Lower leg skin (tissue), 4 donors: ENCODE measurements around the gene PLCG2. TPM values are rescaled to one million over a fixed set of nuclear protein-coding genes. Genes with fewer than 3 reads are reported as not detected.

ENCODE experiments used
- DNase-seq, 2 donors: peaks; one replicate each; pipeline ENCODE4 v3.0.0-alpha.2; 2019; ENCODE audit warnings: low spot score in 2 of 2
- H3K4me3 ChIP-seq: fragments of 200-600 bp; sonication (generic); 2 replicates; pipeline ENCODE4 v1.5.1; 2017; ENCODE audit warnings: mild to moderate bottlenecking, low read depth; ENCODE audit not compliant: poor library complexity, severe bottlenecking
- CTCF ChIP-seq, 3 donors: fragments of 450-650 bp; IDR thresholded peaks; one replicate each; pipeline ENCODE4 v1.5.1; 2016; ENCODE audit warnings: antibody characterized with exemption in 3 of 3, mild to moderate bottlenecking in 3 of 3, moderate library complexity in 2 of 3
- POLR2A ChIP-seq, 2 donors: fragments of 450-650 bp; IDR thresholded peaks; one replicate each; pipeline ENCODE4 v1.6.1; 2016 to 2017; ENCODE audit warnings: antibody characterized with exemption in 2 of 2, mild to moderate bottlenecking in 1 of 2, moderate library complexity in 1 of 2
- WGBS, 2 donors: methylation state at CpG; one replicate each; pipeline ENCODE4 v1.1.5; 2018; 5-methylcytosine and 5-hydroxymethylcytosine counted together
- intact Hi-C: fragments of 100-400 bp; cut with DNase I; formaldehyde crosslinking; loops from one replicate; pipeline ENCODE4 v1.15.0; 2023; ENCODE audit warnings: low total_unique reads
- total RNA-seq, 4 donors: library from RNA; depleted of rRNA; stranded (reverse); fragments of >200 nt; gene quantifications; one replicate each; pipeline ENCODE4 v1.1.0, GENCODE V29; 2016

PLCG2 gene
- total RNA-seq, 4 donors from 2014 or later: 7.0 to 14.1 (median 10.2) TPM

GRCh38 chr16:81987121-81987520, 208.0 kb downstream of the PLCG2 start:
- intact Hi-C loops: no loop called here
- 85 to 86% methylated on average over 8 of the region's 8 CpGs for WGBS, 2 donors
- DNase-seq: no peak
- TF ChIP-seq POLR2A (IDR thresholded peaks at IDR 0.05) (no peak), CTCF (IDR thresholded peaks at IDR 0.05) (no peak)
- no peak overlapping the region for H3K4me3 ChIP-seq

DNA sequence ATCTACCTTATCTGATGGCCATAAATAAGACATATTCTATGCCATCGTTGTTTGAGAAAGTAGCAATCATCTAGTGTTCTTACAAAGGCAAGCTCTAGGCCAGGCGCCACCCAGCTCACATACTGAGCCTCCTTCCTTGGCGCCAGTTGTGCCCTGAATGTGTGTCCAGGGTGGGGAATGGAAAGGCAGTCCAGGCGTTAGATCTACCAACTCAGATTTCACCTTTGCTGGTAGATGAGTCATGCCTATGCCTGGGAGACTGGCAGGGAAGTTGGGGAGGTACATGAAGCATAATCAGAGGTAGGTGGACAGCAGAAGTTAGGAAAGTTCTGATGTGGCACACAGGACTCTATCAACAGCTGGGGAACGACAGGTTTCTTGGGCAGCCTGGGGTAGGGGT, 208.6 kb downstream of the PLCG2 start:
- WGBS, 2 donors: 69 to 86% methylated on average over 5 of the region's 5 CpGs
- no peak for DNase-seq
- intact Hi-C loops: no loop called here
- no peak for TF ChIP-seq CTCF (IDR thresholded peaks at IDR 0.05)
- TF ChIP-seq POLR2A (IDR thresholded peaks at IDR 0.05): no peak
- no peak overlapping the region for H3K4me3 ChIP-seq

DNA sequence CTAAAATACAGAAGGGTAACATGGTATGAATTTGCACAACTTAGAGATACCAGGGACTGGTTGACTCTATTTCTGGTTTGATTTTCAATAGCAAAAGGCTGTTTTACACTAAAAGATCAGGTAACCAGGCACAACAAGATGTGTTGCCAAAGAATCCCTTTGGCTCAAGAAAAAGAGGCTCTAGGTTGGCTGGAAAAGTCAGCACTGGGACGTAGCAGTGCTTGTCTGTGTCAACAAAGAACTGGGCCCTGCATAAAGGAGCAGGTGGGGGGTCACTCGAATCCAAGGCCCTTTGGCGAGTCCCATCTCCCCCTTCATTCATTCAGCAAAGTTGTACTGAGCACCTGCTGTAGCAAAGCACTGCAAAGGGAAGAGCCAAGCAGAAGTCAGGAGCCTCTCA, 213.8 kb downstream of the PLCG2 start:
- TF ChIP-seq CTCF (IDR thresholded peaks at IDR 0.05): no peak
- no peak for TF ChIP-seq POLR2A (IDR thresholded peaks at IDR 0.05)
- WGBS, 2 donors: 39 to 74% methylated on average over 3 of the region's 3 CpGs
- intact Hi-C loops: no loop called here

DNA sequence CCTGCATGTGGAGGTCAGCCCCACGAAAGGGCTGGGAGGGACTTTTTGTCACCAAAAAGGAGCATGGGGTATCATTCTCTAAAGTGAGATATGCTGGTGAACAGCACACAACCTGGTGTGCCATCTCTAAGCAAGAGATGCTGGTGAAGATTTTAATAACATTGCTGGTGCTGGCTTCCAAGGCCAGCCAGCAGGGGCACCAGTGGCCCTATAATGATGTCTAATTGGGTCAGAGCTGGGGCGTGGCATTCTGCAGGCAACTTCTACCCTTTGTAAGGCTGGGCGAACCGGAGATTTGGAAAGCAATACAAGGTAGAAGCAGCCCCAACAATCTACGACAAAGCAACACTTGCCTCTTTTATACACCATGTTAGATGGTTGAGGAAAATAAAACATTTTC, 215.4 kb downstream of the PLCG2 start:
- 66 to 85% methylated on average over 5 of the region's 5 CpGs for WGBS, 2 donors

More for the DNA sequence above, 213.8 kb downstream of the PLCG2 start:
- DNase-seq: no peak
- H3K4me3 ChIP-seq: no peak overlapping the region

DNA sequence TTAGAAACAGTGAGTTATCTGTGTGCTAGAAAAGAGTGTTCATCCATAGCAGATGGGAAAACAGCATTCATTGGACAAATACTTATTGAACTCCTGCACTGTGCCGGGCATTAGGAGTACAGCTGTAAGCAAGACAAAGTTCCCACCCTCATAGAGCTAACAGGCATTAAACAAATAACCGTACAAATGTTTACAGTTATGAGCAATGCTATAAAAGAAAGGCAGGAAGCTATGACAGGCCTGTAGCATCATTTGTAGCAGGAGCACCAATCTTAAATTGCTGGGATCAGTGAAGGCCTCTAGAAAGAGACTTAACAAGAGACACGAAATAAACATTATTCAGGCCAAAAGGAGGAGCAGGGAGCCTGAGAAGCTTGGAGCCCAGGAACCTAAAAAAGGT, 216.6 kb downstream of the PLCG2 start:
- intact Hi-C loops: no loop called here
- H3K4me3 ChIP-seq: no peak overlapping the region
- no peak for DNase-seq
- 76 to 79% methylated on average over 3 of the region's 3 CpGs for WGBS, 2 donors
- TF ChIP-seq CTCF (IDR thresholded peaks at IDR 0.05) (no peak), POLR2A (IDR thresholded peaks at IDR 0.05) (no peak)

More for the DNA sequence above, 215.4 kb downstream of the PLCG2 start:
- intact Hi-C loops: no loop called here
- DNase-seq: no peak
- TF ChIP-seq CTCF (IDR thresholded peaks at IDR 0.05) (no peak), POLR2A (IDR thresholded peaks at IDR 0.05) (no peak)
- H3K4me3 ChIP-seq: no peak overlapping the region
